ENCODE measurements around the gene NKD2.

DNA sequence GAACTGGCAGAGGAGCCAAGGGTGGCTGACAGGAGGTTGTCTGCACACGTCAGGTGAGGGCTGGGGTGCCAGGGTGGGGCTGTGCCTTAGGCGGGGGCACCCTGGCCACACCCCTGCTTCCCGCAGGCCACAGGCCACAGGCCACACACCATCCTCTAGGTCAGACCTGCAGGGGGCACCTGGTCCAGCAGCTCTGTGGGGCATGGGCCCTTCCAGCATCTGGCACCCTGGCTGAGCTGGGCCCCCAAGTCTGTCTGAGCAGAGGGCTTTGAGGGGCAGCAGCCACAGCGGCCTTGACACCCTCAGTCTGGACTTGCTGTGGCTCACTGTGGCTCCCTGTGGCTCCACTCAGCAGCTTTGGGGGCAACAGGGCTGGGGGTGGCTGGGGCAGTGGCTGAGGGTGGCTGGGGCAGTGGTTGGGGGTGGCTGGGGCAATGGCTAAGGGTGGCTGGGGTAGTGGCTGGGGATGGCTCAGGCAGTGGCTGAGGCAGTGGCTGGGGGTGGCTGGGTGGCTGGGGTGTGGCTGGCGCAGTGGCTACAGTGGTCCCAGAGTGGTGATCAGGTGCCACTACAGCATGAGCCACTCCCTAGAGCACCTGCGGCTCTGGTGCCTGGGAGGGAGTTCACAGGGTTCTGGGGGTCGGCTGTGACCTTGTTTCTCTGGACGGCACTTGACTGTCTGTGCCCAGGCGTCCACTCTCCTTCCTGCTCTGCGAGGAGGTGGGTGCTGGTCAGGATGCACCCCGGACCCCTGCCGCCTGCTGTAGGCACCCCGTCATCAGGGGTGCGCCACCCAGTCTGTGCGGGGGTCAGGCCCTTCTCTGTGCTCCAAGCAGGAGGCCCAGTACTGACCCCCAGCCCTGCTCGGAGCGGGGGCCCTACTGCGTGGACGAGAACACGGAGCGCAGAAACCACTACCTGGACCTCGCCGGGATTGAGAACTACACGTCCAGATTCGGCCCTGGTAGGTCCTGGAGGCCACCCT, 27.1 kb downstream of the NKD2 start:
- TF ChIP-seq, protein P1, sequence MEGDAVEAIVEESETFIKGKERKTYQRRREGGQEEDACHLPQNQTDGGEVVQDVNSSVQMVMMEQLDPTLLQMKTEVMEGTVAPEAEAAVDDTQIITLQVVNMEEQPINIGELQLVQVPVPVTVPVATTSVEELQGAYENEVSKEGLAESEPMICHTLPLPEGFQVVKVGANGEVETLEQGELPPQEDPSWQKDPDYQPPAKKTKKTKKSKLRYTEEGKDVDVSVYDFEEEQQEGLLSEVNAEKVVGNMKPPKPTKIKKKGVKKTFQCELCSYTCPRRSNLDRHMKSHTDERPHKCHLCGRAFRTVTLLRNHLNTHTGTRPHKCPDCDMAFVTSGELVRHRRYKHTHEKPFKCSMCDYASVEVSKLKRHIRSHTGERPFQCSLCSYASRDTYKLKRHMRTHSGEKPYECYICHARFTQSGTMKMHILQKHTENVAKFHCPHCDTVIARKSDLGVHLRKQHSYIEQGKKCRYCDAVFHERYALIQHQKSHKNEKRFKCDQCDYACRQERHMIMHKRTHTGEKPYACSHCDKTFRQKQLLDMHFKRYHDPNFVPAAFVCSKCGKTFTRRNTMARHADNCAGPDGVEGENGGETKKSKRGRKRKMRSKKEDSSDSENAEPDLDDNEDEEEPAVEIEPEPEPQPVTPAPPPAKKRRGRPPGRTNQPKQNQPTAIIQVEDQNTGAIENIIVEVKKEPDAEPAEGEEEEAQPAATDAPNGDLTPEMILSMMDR (IDR thresholded peaks at IDR 0.05; ENCODE audit: low read length), result no peak
- TF ChIP-seq EZH2 (IDR thresholded peaks at IDR 0.05; ENCODE audit: borderline replicate concordance, low read length), result no peak

Data from OCI-LY1 (cell line).